HepG2 (cell line): Measurements from ENCODE around the gene PHC1.

ENCODE experiments used
- ADNP ChIP-seq: sonication (generic); formaldehyde crosslinking; IDR thresholded peaks from 2 replicates; pipeline ENCODE4 v1.4.0; 2020; ENCODE audit warnings: missing genetic modification reagents
- AKNA ChIP-seq: sonication (generic); formaldehyde crosslinking; IDR thresholded peaks from 2 replicates; pipeline ENCODE4 v1.4.0; 2020; ENCODE audit warnings: missing genetic modification reagents, borderline replicate concordance
- CTCF ChIP-seq: sonication (generic); formaldehyde crosslinking; IDR thresholded peaks from 2 replicates; pipeline ENCODE4 v1.5.0; 2020; ENCODE audit warnings: mild to moderate bottlenecking, missing genetic modification reagents, moderate library complexity
- GATAD2A ChIP-seq: IDR thresholded peaks from 2 replicates; pipeline ENCODE4 v1.6.1; 2016
- MAX ChIP-seq: IDR thresholded peaks from 2 replicates; pipeline ENCODE4 v1.6.1; 2012; ENCODE audit warnings: inconsistent platforms
- MXI1 ChIP-seq: IDR thresholded peaks from 3 replicates; pipeline ENCODE4 v1.6.1; 2012; ENCODE audit warnings: low read depth, low read length, inconsistent platforms, borderline replicate concordance
- POLR2A ChIP-seq, 2 experiments: IDR thresholded peaks; 2 replicates each; pipeline ENCODE4 v1.6.1; 2011; ENCODE audit warnings: low read depth in 2 of 2, low read length in 2 of 2, mild to moderate bottlenecking in 1 of 2, moderate library complexity in 1 of 2; ENCODE audit not compliant: insufficient read depth in 1 of 2
- POLR2AphosphoS5 ChIP-seq: IDR thresholded peaks from 2 replicates; pipeline ENCODE4 v1.6.1; 2012; ENCODE audit warnings: low read depth, low read length
- PRPF4 ChIP-seq: fragments of 200-400 bp; formaldehyde crosslinking; IDR thresholded peaks from 2 replicates; pipeline ENCODE4 v1.6.1; 2016; ENCODE audit warnings: low read length, low read depth; ENCODE audit not compliant: poor library complexity, severe bottlenecking
- ZNF121 ChIP-seq: sonication (generic); formaldehyde crosslinking; IDR thresholded peaks from 2 replicates; pipeline ENCODE4 v1.5.0; 2020; ENCODE audit warnings: mild to moderate bottlenecking, missing genetic modification reagents
- ZNF75D ChIP-seq: sonication (generic); formaldehyde crosslinking; IDR thresholded peaks from 2 replicates; pipeline ENCODE4 v1.8.1; 2023; ENCODE audit warnings: missing genetic modification reagents, mild to moderate bottlenecking, borderline replicate concordance
- ZNF891 ChIP-seq: sonication (generic); formaldehyde crosslinking; IDR thresholded peaks from 2 replicates; pipeline ENCODE4 v1.5.0; 2020; ENCODE audit warnings: mild to moderate bottlenecking, missing genetic modification reagents

DNA sequence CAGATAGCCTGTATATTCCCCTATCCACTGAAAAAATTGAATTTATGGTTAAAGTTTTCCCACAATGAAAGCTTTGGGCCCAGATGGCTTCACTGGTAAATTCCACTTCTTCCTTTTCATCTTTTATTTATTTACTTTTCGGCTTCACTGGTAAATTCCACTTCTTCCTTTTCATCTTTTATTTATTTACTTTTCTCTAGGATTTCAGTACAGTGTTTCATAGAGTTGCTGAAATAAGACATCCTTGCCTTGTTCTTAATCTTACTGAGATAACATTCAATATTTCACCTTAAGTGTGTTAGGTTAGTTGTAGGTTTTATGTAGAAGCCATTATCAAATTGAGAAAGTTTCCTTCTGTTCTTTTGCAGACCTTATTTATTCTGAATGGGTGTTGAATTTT is 56.1 kb downstream of the PHC1 start:
- TF ChIP-seq AKNA (no peak), ZNF891 (CRISPR knock-in tag) (no peak), POLR2AphosphoS5 (no peak), MAX (no peak), PRPF4 (no peak), ZNF75D (CRISPR knock-in tag) (no peak), ZNF121 (CRISPR knock-in tag) (no peak), GATAD2A (CRISPR knock-in tag) (peak; percentile 7; the same call in 1 of the 2 replicates), ADNP (CRISPR knock-in tag) (no peak), CTCF (no peak), MXI1 (no peak), POLR2A (IDR thresholded peaks at IDR 0.05; ENCODE audit: insufficient read depth in 1 of 2, low read depth in 2 of 2, low read length in 2 of 2) (no peak)
